ENCODE measurements around the gene GRAMD1C.

The GRAMD1C gene

DNA sequence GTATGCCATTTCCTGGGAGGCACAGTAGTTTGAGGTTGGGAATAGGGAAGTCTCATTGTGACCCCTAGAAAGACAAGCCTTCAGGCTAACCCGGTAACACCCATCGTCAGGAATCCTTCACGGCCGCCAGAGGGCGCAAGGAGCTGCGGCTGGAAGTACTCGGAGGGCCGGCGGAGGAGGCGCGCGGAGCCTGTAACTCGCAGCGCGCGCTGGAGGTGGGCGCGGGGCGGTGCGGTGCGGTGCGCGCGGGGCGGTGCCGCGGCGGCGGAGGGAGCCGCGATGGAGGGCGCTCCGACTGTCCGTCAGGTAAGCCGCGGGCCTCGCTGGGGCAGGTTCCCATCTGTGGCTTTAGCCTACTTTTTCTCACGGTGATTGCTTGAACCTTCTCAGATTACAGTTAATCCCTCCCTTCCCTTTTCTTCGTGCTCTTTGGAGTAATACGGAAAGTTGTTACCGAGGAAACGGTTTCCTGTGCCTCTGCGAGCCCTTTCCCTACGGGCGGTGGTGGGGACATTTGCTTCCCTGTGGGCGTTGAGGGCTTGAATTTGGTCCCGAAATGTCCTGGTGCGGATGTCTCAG is at the start of gene GRAMD1C:
Gene GRAMD1C (plus strand): TSS at position 158 of the 579 bp plus-strand sequence. CDS start 122 bp downstream, at position 280.
- no peaks in the 10 kb centered on the region for H3K9me3 Mint-ChIP-seq (ENCODE audit: low read depth)
- no peaks in the 10 kb centered on the region for H3K27me3 Mint-ChIP-seq
- peak within 1 kb of the TSS; percentile 22 for H3K27ac Mint-ChIP-seq
- H3K36me3 Mint-ChIP-seq = no peaks in the 10 kb centered on the region
- H3K4me1 Mint-ChIP-seq (ENCODE audit: low read depth) = peaks cover 7% of the 10 kb centered on the region
- H3K4me3 Mint-ChIP-seq = peak within 1 kb of the TSS; percentile 81

GRCh38 chr3:113791381-113791780 is 47.2 kb upstream of the GRAMD1C start:
- peaks cover 10% of the 10 kb centered on the region for H3K36me3 Mint-ChIP-seq

GRCh38 chr3:113794526-113794925 is 44.1 kb upstream of the GRAMD1C start:
- no peaks in the 10 kb centered on the region for H3K4me1 Mint-ChIP-seq (ENCODE audit: low read depth)
- no peak overlapping the region for H3K4me3 Mint-ChIP-seq
- H3K9me3 Mint-ChIP-seq (ENCODE audit: low read depth) = no peaks in the 10 kb centered on the region
- peaks cover 7% of the 10 kb centered on the region for H3K36me3 Mint-ChIP-seq
- no peaks in the 10 kb centered on the region for H3K27me3 Mint-ChIP-seq
- H3K27ac Mint-ChIP-seq = no peak overlapping the region

More at GRCh38 chr3:113791381-113791780, 47.2 kb upstream of the GRAMD1C start:
- no peaks in the 10 kb centered on the region for H3K9me3 Mint-ChIP-seq (ENCODE audit: low read depth)
- H3K4me1 Mint-ChIP-seq (ENCODE audit: low read depth) = no peaks in the 10 kb centered on the region
- H3K27ac Mint-ChIP-seq = no peak overlapping the region
- H3K27me3 Mint-ChIP-seq = no peaks in the 10 kb centered on the region
- no peak overlapping the region for H3K4me3 Mint-ChIP-seq

- Mint-ChIP-seq H3K4me1 (ENCODE audit: low read depth) (no peaks in the 10 kb centered on the region), H3K9me3 (ENCODE audit: low read depth) (no peaks in the 10 kb centered on the region), H3K27ac (no peak overlapping the region), H3K4me3 (no peak overlapping the region), H3K27me3 (no peaks in the 10 kb centered on the region), H3K36me3 (peaks cover 10% of the 10 kb centered on the region)
Measured at GRCh38 chr3:113795693-113796092, 42.9 kb upstream of the GRAMD1C start.

DNA sequence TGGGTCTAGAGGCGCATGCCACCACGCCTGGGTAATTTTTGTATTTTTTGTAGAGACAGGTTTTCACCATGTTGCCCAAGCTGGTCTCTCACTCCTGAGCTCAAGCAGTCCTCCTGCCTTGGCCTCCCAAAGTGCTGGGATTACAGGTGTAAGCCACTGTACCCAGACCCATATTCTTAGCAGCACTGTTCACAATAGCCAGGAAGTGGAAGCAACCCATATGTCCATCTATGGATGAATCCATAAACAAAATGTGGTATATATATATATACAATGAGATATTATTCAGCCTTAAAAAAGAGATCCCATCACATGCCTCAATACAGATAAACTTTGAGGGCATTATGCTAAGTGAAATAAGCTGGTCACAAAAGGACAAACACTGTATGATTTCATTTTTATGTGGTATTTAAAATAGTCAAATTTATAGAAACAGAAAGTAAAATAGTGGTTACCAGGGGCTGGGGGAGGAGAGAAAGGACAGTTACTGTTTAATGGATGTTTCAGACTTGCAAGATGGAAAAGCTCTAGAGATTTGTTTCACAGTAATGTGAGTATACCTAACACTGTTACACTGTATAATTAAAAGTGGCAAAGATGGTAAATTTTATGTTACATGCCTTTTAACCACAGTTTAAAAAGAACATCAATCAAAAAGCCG is 35.7 kb upstream of the GRAMD1C start:
- Mint-ChIP-seq H3K36me3 (peaks cover 10% of the 10 kb centered on the region), H3K27ac (peak overlapping the region; percentile 59), H3K27me3 (no peaks in the 10 kb centered on the region), H3K4me1 (ENCODE audit: low read depth) (peaks cover 3% of the 10 kb centered on the region), H3K4me3 (no peak overlapping the region), H3K9me3 (ENCODE audit: low read depth) (no peaks in the 10 kb centered on the region)

GRCh38 chr3:113804661-113805060 is 33.9 kb upstream of the GRAMD1C start:
- Mint-ChIP-seq H3K27me3 (no peaks in the 10 kb centered on the region), H3K4me3 (no peak overlapping the region), H3K27ac (no peak overlapping the region), H3K9me3 (ENCODE audit: low read depth) (no peaks in the 10 kb centered on the region), H3K4me1 (ENCODE audit: low read depth) (peaks cover 3% of the 10 kb centered on the region), H3K36me3 (peaks cover 10% of the 10 kb centered on the region)

GRCh38 chr3:113805249-113805648 is 33.3 kb upstream of the GRAMD1C start:
- peaks cover 9% of the 10 kb centered on the region for H3K36me3 Mint-ChIP-seq
- H3K4me1 Mint-ChIP-seq (ENCODE audit: low read depth) = peaks cover 3% of the 10 kb centered on the region

DNA sequence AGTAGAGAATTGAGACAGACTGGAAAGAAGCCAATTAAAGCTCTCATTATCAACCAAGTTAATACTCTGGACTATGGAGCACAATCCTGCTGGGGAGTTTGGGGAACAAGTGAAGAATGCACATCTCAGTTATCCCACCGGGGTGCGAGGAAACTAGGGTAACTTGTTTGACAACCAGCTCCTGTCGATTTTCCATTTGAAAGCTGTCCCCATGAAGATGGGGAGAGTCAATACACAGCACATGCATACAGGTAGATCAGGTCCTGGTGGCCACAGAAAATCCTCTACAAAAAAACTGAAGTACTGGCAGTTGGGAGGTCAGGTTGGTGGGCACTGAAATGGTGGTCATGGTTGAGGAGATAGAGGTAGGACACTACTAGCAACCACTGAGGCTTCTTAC is 25.7 kb upstream of the GRAMD1C start:
- Mint-ChIP-seq H3K9me3 (ENCODE audit: low read depth) (no peaks in the 10 kb centered on the region), H3K4me3 (no peak overlapping the region), H3K27ac (no peak overlapping the region), H3K36me3 (peaks cover 8% of the 10 kb centered on the region), H3K4me1 (ENCODE audit: low read depth) (no peaks in the 10 kb centered on the region), H3K27me3 (no peaks in the 10 kb centered on the region)

More at GRCh38 chr3:113805249-113805648, 33.3 kb upstream of the GRAMD1C start:
- no peak overlapping the region for H3K4me3 Mint-ChIP-seq
- H3K27ac Mint-ChIP-seq = no peak overlapping the region
- no peaks in the 10 kb centered on the region for H3K9me3 Mint-ChIP-seq (ENCODE audit: low read depth)
- H3K27me3 Mint-ChIP-seq = no peaks in the 10 kb centered on the region

DNA sequence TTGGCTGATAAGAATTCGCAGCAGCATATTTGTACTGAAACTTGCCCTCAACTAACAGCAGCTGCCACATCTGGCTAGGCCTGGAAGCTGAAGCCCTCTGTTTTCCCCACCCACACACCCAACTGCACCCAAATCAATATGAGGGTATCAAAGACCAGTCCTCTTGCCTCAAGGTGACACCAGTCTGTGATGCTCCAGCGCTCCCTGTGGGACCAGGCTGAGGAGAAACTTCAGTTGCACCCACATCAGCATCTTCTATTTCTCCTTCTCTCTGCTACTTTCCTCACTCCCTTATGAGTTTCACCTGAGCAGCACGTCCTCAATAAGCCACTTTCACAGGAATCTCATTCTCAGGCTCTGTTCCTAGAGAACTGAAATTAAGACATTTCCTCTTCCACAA is 18.7 kb upstream of the GRAMD1C start:
- no peaks in the 10 kb centered on the region for H3K4me1 Mint-ChIP-seq (ENCODE audit: low read depth)
- H3K4me3 Mint-ChIP-seq = no peak overlapping the region
- H3K36me3 Mint-ChIP-seq = no peaks in the 10 kb centered on the region
- no peaks in the 10 kb centered on the region for H3K9me3 Mint-ChIP-seq (ENCODE audit: low read depth)
- H3K27me3 Mint-ChIP-seq = no peaks in the 10 kb centered on the region
- no peak overlapping the region for H3K27ac Mint-ChIP-seq

DNA sequence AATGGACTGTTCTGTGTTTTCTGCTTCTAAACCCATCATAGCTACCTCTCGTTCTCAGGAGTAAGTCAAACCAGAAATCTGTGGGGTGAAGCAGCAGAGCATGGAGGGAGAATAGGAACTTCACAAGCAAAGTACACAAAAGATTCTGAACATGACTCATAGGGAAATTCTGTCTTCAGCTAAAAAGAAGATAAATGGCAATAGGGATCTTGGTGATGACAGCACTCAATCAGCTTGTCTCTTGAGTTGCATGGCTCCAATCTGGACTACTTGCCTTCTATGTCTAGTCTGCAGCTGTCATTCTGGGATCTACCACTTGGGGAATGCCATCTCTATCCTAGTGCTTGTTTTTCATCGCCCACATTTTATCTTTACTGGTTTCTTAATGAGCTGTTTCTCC is 13.5 kb upstream of the GRAMD1C start:
- Mint-ChIP-seq H3K4me1 (ENCODE audit: low read depth) (no peaks in the 10 kb centered on the region), H3K27me3 (no peaks in the 10 kb centered on the region), H3K36me3 (peaks cover 3% of the 10 kb centered on the region), H3K9me3 (ENCODE audit: low read depth) (peaks cover 4% of the 10 kb centered on the region), H3K27ac (no peak overlapping the region), H3K4me3 (no peak overlapping the region)

GRCh38 chr3:113828600-113828999 is 10.0 kb upstream of the GRAMD1C start:
- Mint-ChIP-seq H3K27ac (no peak overlapping the region), H3K36me3 (peaks cover 8% of the 10 kb centered on the region), H3K9me3 (ENCODE audit: low read depth) (peaks cover 9% of the 10 kb centered on the region), H3K4me1 (ENCODE audit: low read depth) (peaks cover 7% of the 10 kb centered on the region), H3K4me3 (no peak overlapping the region), H3K27me3 (no peaks in the 10 kb centered on the region)

DNA sequence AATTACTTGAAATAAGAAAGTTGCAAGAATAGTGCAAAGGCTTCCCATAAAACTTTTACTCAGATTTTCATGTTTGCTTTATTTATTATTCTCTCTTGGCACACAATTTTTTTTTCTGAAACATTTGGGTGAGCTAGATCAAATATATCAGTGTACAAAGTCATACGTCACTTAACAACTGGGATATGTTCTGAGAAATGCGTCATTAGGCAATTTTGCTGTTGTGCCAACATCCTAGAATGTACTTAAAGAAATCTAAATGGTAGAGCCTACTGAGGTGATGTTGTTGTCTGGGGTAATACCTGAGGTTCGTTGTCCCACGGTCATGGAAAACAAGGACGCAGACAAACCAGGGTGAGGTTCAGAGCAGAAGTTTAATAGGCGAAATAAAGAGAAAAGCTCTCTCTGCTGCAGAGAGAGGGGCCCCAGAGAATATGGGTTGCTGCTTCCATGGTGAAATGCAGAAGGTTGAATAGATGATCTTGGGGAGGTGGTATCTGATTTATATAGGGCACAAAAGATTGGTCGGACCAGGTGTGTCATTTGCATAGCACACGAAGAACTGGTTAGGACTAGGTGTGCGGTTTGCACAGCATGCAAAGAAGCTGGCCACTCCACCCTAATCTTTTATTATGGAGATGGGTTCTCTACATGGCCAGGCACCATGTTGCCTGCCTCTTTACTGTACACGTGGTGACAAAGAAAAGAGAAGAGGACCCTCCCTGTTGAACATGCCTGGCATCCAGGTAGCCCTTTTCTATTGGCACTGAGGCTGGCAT is 8.8 kb upstream of the GRAMD1C start:
- no peaks in the 10 kb centered on the region for H3K27me3 Mint-ChIP-seq
- peaks cover 7% of the 10 kb centered on the region for H3K4me1 Mint-ChIP-seq (ENCODE audit: low read depth)
- peaks cover 9% of the 10 kb centered on the region for H3K9me3 Mint-ChIP-seq (ENCODE audit: low read depth)
- no peak overlapping the region for H3K4me3 Mint-ChIP-seq
- peaks cover 8% of the 10 kb centered on the region for H3K36me3 Mint-ChIP-seq
- H3K27ac Mint-ChIP-seq = no peak overlapping the region

DNA sequence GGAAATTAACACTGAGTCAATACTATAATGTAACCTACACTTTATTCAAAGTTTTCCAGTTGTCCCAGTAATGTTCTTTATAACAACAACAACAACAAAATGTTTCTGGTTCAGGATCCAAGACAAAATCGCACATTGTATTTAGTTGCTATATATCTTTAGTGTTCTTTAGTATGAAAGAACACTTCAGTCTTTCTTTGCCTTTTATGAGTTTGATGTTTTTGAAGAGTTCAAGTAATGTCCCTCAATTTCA is 7.6 kb upstream of the GRAMD1C start:
- Mint-ChIP-seq H3K9me3 (ENCODE audit: low read depth) (peaks cover 9% of the 10 kb centered on the region), H3K4me1 (ENCODE audit: low read depth) (peaks cover 7% of the 10 kb centered on the region), H3K4me3 (no peak overlapping the region), H3K36me3 (peaks cover 8% of the 10 kb centered on the region), H3K27ac (no peak overlapping the region), H3K27me3 (no peaks in the 10 kb centered on the region)

- Mint-ChIP-seq H3K27ac (no peak overlapping the region), H3K4me1 (ENCODE audit: low read depth) (peaks cover 7% of the 10 kb centered on the region)
Measured at GRCh38 chr3:113832477-113833164, 6.0 kb upstream of the GRAMD1C start.

GRCh38 chr3:113834983-113835382 is 3.6 kb upstream of the GRAMD1C start:
- peaks cover 15% of the 10 kb centered on the region for H3K4me1 Mint-ChIP-seq (ENCODE audit: low read depth)
- peaks cover 4% of the 10 kb centered on the region for H3K9me3 Mint-ChIP-seq (ENCODE audit: low read depth)
- H3K27ac Mint-ChIP-seq = no peak overlapping the region
- no peak overlapping the region for H3K4me3 Mint-ChIP-seq
- H3K36me3 Mint-ChIP-seq = peaks cover 5% of the 10 kb centered on the region
- H3K27me3 Mint-ChIP-seq = no peaks in the 10 kb centered on the region

More at GRCh38 chr3:113832477-113833164, 6.0 kb upstream of the GRAMD1C start:
- no peak overlapping the region for H3K4me3 Mint-ChIP-seq
- peaks cover 9% of the 10 kb centered on the region for H3K9me3 Mint-ChIP-seq (ENCODE audit: low read depth)
- peaks cover 8% of the 10 kb centered on the region for H3K36me3 Mint-ChIP-seq
- H3K27me3 Mint-ChIP-seq = no peaks in the 10 kb centered on the region
